ENCODE data around the gene LHFPL3. TPM values are rescaled to one million over a fixed set of nuclear protein-coding genes. Genes with fewer than 3 reads are reported as not detected.
"Not testable (repeated sequence)": the region's sequence is repeated elsewhere in the genome, so short reads cannot be mapped to it uniquely, and the experiment has no call there.

LHFPL3 gene
- total RNA-seq = 10 to 100 TPM in 3 of 8 experiments, 1 to 10 TPM in 4, not detected in 1; 1.0 to 26.2 (median 5.0) TPM

GRCh38 chr7:104328296-104328969 lies at the start of gene LHFPL3:
Gene LHFPL3 (plus strand): TSS chr7:104328603.
- in situ Hi-C loops (cut with MboI; ENCODE audit: low pct_unique_long_range_greater_than_20kb in 2 of 9, low sequenced_read_pairs in 9 of 9, unreplicated experiment in 9 of 9) = no loop called here
- no peak within 1 kb of the TSS for H3K27ac ChIP-seq
- peak within 1 kb of the TSS; percentile 39 to 68 (median 47) for H3K4me3 ChIP-seq
- WGBS, 10 experiments = 0% methylated on average over 2 of the region's 62 CpGs; no CpG with 5 or more reads in 8 of the 10 experiments
- ATAC-seq (replicated peaks in 6 of 8) = peak in 7 of 8 experiments; percentile 37 to 82 (median 78)
- H3K4me1 ChIP-seq (replicated peaks in 1 of 2) = peaks cover 0 to 12% of the 10 kb centered on the region in 2 donors

- H3K4me1 ChIP-seq (replicated peaks in 1 of 2); ATAC-seq (replicated peaks in 6 of 8); H3K27ac ChIP-seq; in situ Hi-C loops (cut with MboI; ENCODE audit: low pct_unique_long_range_greater_than_20kb in 2 of 9, low sequenced_read_pairs in 9 of 9, unreplicated experiment in 9 of 9); H3K4me3 ChIP-seq: not testable (repeated sequence)
- no CpG with 5 or more reads among the region's 2 CpGs for WGBS, 10 experiments
Measured at GRCh38 chr7:104281685-104282084, 46.7 kb upstream of the LHFPL3 start.

GRCh38 chr7:104286839-104287238 lies 41.6 kb upstream of the LHFPL3 start:
- in situ Hi-C loops (cut with MboI; ENCODE audit: low pct_unique_long_range_greater_than_20kb in 2 of 9, low sequenced_read_pairs in 9 of 9, unreplicated experiment in 9 of 9) = no loop called here
- no peak overlapping the region for H3K4me3 ChIP-seq
- H3K4me1 ChIP-seq (replicated peaks in 1 of 2) = no peaks in the 10 kb centered on the region
- no peak overlapping the region for H3K27ac ChIP-seq
- 0 to 83% (median 40%) methylated on average over 1 of the region's 1 CpG; no CpG with 5 or more reads in 3 of the 10 experiments for WGBS, 10 experiments
- peak in 3 of 8 experiments; percentile 44 to 84 (median 55) for ATAC-seq (replicated peaks in 6 of 8)

- Histone ChIP-seq H3K4me3 (no peak overlapping the region), H3K4me1 (replicated peaks in 1 of 2) (no peaks in the 10 kb centered on the region), H3K27ac (no peak overlapping the region)
- 25 to 100% (median 90%) methylated on average over 1 of the region's 1 CpG; no CpG with 5 or more reads in 1 of the 10 experiments for WGBS, 10 experiments
- ATAC-seq (replicated peaks in 6 of 8) = peak in 3 of 8 experiments; percentile 28 to 75 (median 68)
- in situ Hi-C loops (cut with MboI; ENCODE audit: low pct_unique_long_range_greater_than_20kb in 2 of 9, low sequenced_read_pairs in 9 of 9, unreplicated experiment in 9 of 9) = no loop called here
Measured at GRCh38 chr7:104288137-104288536, 40.3 kb upstream of the LHFPL3 start.

GRCh38 chr7:104294291-104294690 lies 34.1 kb upstream of the LHFPL3 start:
- no peaks in the 10 kb centered on the region for H3K4me1 ChIP-seq (replicated peaks in 1 of 2)
- 0 to 83% (median 40%) methylated on average over 1 to 3 of the region's 3 CpGs; no CpG with 5 or more reads in 1 of the 10 experiments for WGBS, 10 experiments
- H3K27ac ChIP-seq = no peak overlapping the region
- ATAC-seq (replicated peaks in 6 of 8) = no peak
- in situ Hi-C loops (cut with MboI; ENCODE audit: low pct_unique_long_range_greater_than_20kb in 2 of 9, low sequenced_read_pairs in 9 of 9, unreplicated experiment in 9 of 9) = no loop called here
- H3K4me3 ChIP-seq = no peak overlapping the region

GRCh38 chr7:104296266-104296665 lies 32.1 kb upstream of the LHFPL3 start:
- Histone ChIP-seq H3K27ac (no peak overlapping the region), H3K4me1 (replicated peaks in 1 of 2) (no peaks in the 10 kb centered on the region), H3K4me3 (no peak overlapping the region)
- WGBS, 10 experiments = 20 to 100% (median 58%) methylated on average over 1 to 3 of the region's 3 CpGs; no CpG with 5 or more reads in 2 of the 10 experiments
- in situ Hi-C loops (cut with MboI; ENCODE audit: low pct_unique_long_range_greater_than_20kb in 2 of 9, low sequenced_read_pairs in 9 of 9, unreplicated experiment in 9 of 9) = no loop called here
- no peak for ATAC-seq (replicated peaks in 6 of 8)

- no peak for ATAC-seq (replicated peaks in 6 of 8)
- WGBS, 10 experiments = 7 to 88% (median 48%) methylated on average over 1 to 4 of the region's 4 CpGs
- no peak overlapping the region for H3K4me3 ChIP-seq
- no peaks in the 10 kb centered on the region for H3K4me1 ChIP-seq (replicated peaks in 1 of 2)
- H3K27ac ChIP-seq = no peak overlapping the region
- in situ Hi-C loops (cut with MboI; ENCODE audit: low pct_unique_long_range_greater_than_20kb in 2 of 9, low sequenced_read_pairs in 9 of 9, unreplicated experiment in 9 of 9) = no loop called here
Measured at GRCh38 chr7:104296900-104297299, 31.5 kb upstream of the LHFPL3 start.

- WGBS, 10 experiments = 0 to 100% (median 85%) methylated on average over 1 to 3 of the region's 3 CpGs; no CpG with 5 or more reads in 2 of the 10 experiments
- no peaks in the 10 kb centered on the region for H3K4me1 ChIP-seq (replicated peaks in 1 of 2)
- no peak for ATAC-seq (replicated peaks in 6 of 8)
- no peak overlapping the region for H3K4me3 ChIP-seq
- no peak overlapping the region for H3K27ac ChIP-seq
- in situ Hi-C loops (cut with MboI; ENCODE audit: low pct_unique_long_range_greater_than_20kb in 2 of 9, low sequenced_read_pairs in 9 of 9, unreplicated experiment in 9 of 9) = no loop called here
Measured at GRCh38 chr7:104299323-104299722, 29.1 kb upstream of the LHFPL3 start.

GRCh38 chr7:104299777-104300176 lies 28.6 kb upstream of the LHFPL3 start:
- H3K4me1 ChIP-seq (replicated peaks in 1 of 2) = no peaks in the 10 kb centered on the region
- no peak overlapping the region for H3K27ac ChIP-seq
- 0 to 67% (median 47%) methylated on average over 1 to 4 of the region's 4 CpGs; no CpG with 5 or more reads in 1 of the 10 experiments for WGBS, 10 experiments
- in situ Hi-C loops (cut with MboI; ENCODE audit: low pct_unique_long_range_greater_than_20kb in 2 of 9, low sequenced_read_pairs in 9 of 9, unreplicated experiment in 9 of 9) = no loop called here
- no peak for ATAC-seq (replicated peaks in 6 of 8)
- H3K4me3 ChIP-seq = no peak overlapping the region

- H3K27ac ChIP-seq = no peak overlapping the region
- H3K4me3 ChIP-seq = no peak overlapping the region
- WGBS, 10 experiments = 0 to 76% (median 34%) methylated on average over 1 to 4 of the region's 4 CpGs
- in situ Hi-C loops (cut with MboI; ENCODE audit: low pct_unique_long_range_greater_than_20kb in 2 of 9, low sequenced_read_pairs in 9 of 9, unreplicated experiment in 9 of 9) = no loop called here
- no peak for ATAC-seq (replicated peaks in 6 of 8)
- no peaks in the 10 kb centered on the region for H3K4me1 ChIP-seq (replicated peaks in 1 of 2)
Measured at GRCh38 chr7:104306793-104307192, 21.6 kb upstream of the LHFPL3 start.

GRCh38 chr7:104317948-104318629 lies 10.3 kb upstream of the LHFPL3 start:
- 0 to 71% (median 35%) methylated on average over 1 to 5 of the region's 5 CpGs; no CpG with 5 or more reads in 1 of the 10 experiments for WGBS, 10 experiments
- peak; percentile 42 to 94 (median 79) for ATAC-seq (replicated peaks in 6 of 8)

GRCh38 chr7:104327534-104327933 lies 869 bp upstream of the LHFPL3 start:
- H3K4me3 ChIP-seq = no peak overlapping the region
- no peak for ATAC-seq (replicated peaks in 6 of 8)
- no peak overlapping the region for H3K27ac ChIP-seq
- H3K4me1 ChIP-seq (replicated peaks in 1 of 2) = peaks cover 0 to 12% of the 10 kb centered on the region in 2 donors
- WGBS, 10 experiments = 10 to 90% (median 67%) methylated on average over 1 to 7 of the region's 7 CpGs; no CpG with 5 or more reads in 1 of the 10 experiments
- in situ Hi-C loops (cut with MboI; ENCODE audit: low pct_unique_long_range_greater_than_20kb in 2 of 9, low sequenced_read_pairs in 9 of 9, unreplicated experiment in 9 of 9) = no loop called here

More at GRCh38 chr7:104317948-104318629, 10.3 kb upstream of the LHFPL3 start:
- in situ Hi-C loops (cut with MboI; ENCODE audit: low pct_unique_long_range_greater_than_20kb in 2 of 9, low sequenced_read_pairs in 9 of 9, unreplicated experiment in 9 of 9) = no loop called here
- no peaks in the 10 kb centered on the region for H3K4me1 ChIP-seq (replicated peaks in 1 of 2)
- no peak overlapping the region for H3K4me3 ChIP-seq
- no peak overlapping the region for H3K27ac ChIP-seq

- peaks cover 0 to 12% of the 10 kb centered on the region in 2 donors for H3K4me1 ChIP-seq (replicated peaks in 1 of 2)
- H3K27ac ChIP-seq = no peak overlapping the region
- 56 to 58% methylated on average over 2 of the region's 13 CpGs; no CpG with 5 or more reads in 8 of the 10 experiments for WGBS, 10 experiments
- peak overlapping the region; percentile 39 to 68 (median 47) for H3K4me3 ChIP-seq
- in situ Hi-C loops (cut with MboI; ENCODE audit: low pct_unique_long_range_greater_than_20kb in 2 of 9, low sequenced_read_pairs in 9 of 9, unreplicated experiment in 9 of 9) = no loop called here
- ATAC-seq (replicated peaks in 6 of 8) = peak in 5 of 8 experiments; percentile 23 to 48 (median 47)
Measured at GRCh38 chr7:104327938-104328295, 486 bp upstream of the LHFPL3 start.
